ENCODE results near the gene LRP1B.

- no peak for TF ChIP-seq POLR2AphosphoS5 (IDR thresholded peaks at IDR 0.05; ENCODE audit: low read depth, low read length)
- TF ChIP-seq POLR2A (IDR thresholded peaks at IDR 0.05; ENCODE audit: low read depth, low read length), result no peak
These were observed 923.8 kb downstream of the LRP1B start for GRCh38 chr2:141207036-141207385.
